Right lobe of liver (tissue), 4 donors: Measurements from ENCODE around the gene CSN2.

ENCODE experiments used
- POLR2A ChIP-seq: fragments of 450-650 bp; IDR thresholded peaks from one replicate; pipeline ENCODE4 v1.6.1; 2017; ENCODE audit warnings: antibody characterized with exemption, mild to moderate bottlenecking
- TF ChIP-seq, protein P1 (sequence below), 4 donors: fragments of 200-600 bp in 3 of 4; fragments of 450-650 bp in 1 of 4; IDR thresholded peaks; one replicate each; pipeline versions ENCODE4 v1.5.1 to v1.8.0; 2016 to 2022; ENCODE audit warnings: antibody characterized with exemption in 4 of 4, mild to moderate bottlenecking in 2 of 4
- donor health status: DM: no; HTN: no; CAD: no.
- donor health status: DM: no; HTN: no; CAD: no.
- donor health status: DM: no; HTN: yes; CAD: no.

DNA sequence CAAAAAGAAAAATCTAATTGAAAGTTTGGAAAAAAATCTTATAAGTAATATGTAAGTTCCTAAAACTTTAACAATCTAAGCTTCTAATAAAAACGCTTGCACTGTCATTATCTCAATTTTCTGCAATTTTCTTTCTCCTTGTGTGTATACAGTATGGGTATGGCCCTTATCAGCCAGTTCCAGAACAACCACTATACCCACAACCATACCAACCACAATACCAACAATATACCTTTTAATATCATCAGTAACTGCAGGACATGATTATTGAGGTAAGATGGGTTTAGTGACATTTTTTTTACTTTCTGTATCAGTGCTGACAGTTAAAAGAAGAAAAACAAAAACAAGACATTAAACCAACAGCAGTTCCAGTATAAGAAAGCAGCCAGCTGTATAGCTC, 35.2 kb upstream of the CSN2 start:
- TF ChIP-seq, protein P1, sequence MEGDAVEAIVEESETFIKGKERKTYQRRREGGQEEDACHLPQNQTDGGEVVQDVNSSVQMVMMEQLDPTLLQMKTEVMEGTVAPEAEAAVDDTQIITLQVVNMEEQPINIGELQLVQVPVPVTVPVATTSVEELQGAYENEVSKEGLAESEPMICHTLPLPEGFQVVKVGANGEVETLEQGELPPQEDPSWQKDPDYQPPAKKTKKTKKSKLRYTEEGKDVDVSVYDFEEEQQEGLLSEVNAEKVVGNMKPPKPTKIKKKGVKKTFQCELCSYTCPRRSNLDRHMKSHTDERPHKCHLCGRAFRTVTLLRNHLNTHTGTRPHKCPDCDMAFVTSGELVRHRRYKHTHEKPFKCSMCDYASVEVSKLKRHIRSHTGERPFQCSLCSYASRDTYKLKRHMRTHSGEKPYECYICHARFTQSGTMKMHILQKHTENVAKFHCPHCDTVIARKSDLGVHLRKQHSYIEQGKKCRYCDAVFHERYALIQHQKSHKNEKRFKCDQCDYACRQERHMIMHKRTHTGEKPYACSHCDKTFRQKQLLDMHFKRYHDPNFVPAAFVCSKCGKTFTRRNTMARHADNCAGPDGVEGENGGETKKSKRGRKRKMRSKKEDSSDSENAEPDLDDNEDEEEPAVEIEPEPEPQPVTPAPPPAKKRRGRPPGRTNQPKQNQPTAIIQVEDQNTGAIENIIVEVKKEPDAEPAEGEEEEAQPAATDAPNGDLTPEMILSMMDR (IDR thresholded peaks at IDR 0.05), result no peak
- no peak for TF ChIP-seq POLR2A
